Ramos (cell line): ENCODE measurements around the gene LARP4B.

Source experiments
- in situ Hi-C: fragments of 300-500 bp; cut with MboI; formaldehyde crosslinking; loops from one replicate; pipeline ENCODE4 v1.14.3; 2022; ENCODE audit warnings: low sequenced_read_pairs; ENCODE audit not compliant: unreplicated experiment

The LARP4B gene

GRCh38 chr10:792083-792791, 139.3 kb downstream of the LARP4B start:
- in situ Hi-C loops = no loop called here

DNA sequence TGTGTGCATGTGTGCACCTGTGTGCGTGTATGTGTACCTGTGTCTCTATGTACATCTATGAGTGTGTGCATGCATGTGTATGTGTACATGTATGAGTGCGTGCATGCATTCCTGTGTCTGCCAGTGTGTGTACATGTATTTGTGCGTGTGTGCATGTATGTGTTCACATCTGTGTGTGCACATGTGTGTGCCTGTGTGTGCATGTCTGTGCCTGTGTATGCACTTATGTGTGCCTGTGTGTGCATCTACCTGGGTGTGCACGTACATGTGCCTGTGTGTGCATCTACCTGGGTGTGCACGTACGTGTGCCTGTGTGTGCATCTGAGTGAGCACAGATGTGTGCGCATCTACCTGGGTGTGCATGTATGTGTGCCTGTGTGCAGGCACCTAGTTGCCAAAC, 139.9 kb downstream of the LARP4B start:
- in situ Hi-C loops = no loop called here

GRCh38 chr10:790821-791551, 140.5 kb downstream of the LARP4B start:
- in situ Hi-C loops = no loop called here

GRCh38 chr10:789831-790701, 141.4 kb downstream of the LARP4B start:
- in situ Hi-C loops = no loop called here

DNA sequence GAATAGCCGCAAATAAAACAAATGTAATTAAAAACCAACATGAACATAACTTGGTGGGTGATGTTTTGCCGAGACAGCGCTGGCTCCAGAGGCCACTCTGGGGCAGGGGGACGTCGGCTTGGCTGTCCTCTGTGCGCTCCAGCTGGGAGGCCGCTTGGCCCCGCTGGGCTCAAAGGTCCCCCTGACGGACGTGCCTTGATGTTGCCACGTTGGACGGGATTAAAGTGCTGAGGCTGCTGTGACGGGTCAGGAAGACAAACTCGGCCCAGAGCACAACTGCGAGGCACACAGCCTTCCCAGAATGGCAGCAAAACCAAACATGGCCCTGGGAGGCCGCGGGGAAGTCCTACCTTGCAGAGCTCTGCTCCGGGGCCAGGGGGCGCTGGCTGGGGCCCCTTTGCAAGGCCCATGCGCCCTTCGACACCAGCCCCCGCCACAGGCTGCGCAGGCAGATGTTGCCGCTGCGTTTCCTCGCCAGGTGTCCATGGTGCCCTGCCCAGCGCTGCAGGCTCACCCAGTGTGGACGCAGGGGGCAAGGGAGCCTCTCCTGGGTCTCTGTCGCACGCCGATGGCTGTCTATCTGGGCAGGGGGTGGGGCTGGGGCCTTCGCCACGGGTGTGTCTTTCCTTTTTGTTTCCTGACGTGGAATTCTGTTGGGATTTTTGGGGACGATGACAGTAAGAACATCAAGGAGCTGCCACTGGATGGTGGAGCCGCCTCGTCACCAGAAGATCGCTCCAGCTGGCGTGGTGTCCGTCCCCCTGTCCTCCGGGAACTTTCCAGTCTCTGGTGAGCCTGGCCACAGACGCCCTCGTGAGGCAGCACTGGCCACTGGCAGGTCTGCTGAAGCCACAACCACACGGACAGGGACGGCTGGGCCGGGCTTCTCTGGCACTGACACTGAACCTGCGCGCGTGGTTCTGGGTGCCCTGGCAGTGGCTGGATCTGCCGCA, 142.4 kb downstream of the LARP4B start:
- in situ Hi-C loops = no loop called here

DNA sequence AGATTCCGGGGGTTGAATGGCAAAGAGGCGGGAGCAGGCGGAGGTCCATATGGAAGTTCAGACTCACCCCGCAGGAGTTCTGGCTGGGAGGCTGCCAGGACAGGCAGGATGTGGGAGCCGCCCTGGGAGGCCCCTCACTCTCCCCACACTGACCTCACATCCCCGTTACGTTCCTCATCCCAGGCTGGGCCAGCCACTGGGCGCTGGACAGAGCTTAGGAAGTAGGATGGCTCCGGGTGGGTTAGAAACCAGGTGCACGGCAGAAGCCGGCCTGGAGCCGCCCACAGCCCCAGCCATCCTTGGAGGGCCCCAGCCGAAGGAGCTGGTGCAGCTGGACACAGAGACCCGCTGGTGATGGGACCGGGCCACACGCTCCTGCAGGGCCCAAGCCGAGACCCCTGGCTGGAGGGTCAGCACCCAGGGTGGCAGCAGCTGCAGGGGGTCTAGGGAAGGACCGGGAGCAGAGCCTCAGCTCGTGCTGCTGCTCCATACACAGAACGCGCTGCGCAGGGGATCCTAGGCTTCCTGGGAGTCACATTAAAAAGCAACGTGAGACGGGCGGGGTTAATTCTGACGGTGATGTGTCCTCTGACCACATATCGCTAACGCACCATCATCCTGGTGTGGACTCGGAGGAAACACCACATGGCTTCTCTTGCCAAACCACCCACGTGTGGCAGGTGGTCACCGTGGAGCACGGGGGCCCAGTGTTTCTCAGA, 143.4 kb downstream of the LARP4B start:
- in situ Hi-C loops = no loop called here

- in situ Hi-C loops = no loop called here
These were observed 144.7 kb downstream of the LARP4B start for GRCh38 chr10:786633-787474.

GRCh38 chr10:785861-786214, 145.7 kb downstream of the LARP4B start:
- in situ Hi-C loops = no loop called here

- in situ Hi-C loops = no loop called here
These were observed 146.2 kb downstream of the LARP4B start for GRCh38 chr10:785089-785860.

- in situ Hi-C loops = no loop called here
These were observed 147.0 kb downstream of the LARP4B start for GRCh38 chr10:784403-785088.

DNA sequence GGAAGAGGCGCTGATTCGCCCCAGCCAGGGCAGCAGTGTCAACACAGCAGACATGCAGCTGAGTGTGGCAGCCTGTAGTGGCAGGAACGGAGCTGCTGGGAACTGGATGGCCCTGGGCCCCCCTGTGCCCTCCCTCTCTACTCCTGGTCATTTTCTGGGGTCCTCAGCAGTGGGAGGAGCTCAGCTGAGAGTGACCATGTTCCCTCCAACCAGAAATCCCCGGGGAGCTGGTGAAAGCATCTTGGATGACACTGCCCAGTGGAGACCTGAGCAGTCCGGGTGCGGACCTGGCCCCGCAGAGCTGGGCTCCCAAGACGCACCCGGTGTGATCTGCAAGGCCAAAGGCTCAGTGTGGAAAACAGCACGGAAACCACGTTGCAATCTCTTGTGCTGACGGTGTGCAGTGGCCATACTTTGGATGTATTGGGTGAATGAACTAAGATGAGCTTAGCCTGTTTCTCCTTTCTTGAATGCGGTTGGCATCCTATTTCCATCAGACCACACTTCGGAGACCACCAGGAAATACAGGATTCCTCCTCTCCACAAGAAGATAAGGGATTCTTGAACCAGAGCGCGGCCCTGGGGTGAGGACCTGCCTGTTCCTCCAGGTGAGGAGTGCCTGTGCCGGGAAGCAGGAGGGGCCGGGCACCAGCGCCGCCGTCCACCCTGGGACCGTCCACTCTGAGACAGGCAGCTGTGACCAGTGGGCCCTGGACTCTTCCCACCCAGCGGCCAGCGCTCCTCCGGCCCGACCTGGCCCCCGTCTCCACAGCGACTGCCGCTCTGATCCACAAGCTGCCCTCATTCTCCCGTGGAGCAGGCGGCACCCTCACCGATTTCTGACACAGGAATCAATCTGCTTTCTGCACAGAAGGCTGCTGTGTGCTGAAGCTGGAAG, 148.5 kb downstream of the LARP4B start:
- in situ Hi-C loops = no loop called here

DNA sequence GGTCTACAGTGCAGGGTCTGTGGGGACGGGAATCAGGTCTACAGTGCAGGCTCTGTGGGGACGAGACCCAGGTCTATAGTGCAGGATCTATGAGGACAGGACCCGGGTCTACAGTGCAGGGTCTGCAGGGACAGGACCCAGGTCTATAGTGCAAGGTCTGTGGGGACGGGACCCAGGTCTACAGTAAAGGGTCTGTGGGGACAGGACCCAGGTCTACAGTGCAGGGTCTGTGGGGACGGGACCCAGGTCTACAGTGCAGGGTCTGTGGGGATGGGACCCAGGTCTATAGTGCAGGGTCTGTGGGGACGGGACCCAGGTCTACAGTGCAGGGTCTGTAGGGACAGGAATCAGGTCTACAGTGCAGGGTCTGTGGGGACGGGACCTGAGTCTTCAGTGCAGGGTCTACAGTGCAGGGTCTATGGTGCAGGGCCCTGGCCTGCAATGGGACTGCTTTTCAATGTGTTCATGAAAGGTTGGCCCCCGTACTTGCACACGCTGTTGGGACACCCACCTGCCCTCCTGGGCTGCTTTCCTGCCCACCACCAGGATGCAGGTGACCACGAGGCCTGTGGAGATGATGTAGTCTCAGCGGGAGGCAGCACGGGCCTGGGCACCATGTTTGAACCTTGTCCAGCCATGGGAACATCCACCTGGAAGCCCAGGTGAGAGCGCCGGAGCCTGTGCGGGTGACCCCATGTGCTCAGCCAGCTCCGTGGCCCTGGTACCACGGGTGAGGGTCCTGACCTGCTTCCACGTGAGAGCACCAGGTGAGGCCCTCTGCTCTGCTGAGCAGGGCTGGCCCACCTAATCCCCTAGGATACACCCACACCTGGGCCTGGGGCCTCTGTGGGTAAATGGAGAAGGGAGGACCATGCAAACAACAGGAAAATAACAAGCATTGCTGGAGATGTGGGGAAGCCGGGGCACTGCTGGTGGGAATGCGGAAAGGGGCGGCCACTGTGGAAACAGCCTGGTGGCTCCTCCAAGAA, 150.7 kb downstream of the LARP4B start:
- in situ Hi-C loops = no loop called here

DNA sequence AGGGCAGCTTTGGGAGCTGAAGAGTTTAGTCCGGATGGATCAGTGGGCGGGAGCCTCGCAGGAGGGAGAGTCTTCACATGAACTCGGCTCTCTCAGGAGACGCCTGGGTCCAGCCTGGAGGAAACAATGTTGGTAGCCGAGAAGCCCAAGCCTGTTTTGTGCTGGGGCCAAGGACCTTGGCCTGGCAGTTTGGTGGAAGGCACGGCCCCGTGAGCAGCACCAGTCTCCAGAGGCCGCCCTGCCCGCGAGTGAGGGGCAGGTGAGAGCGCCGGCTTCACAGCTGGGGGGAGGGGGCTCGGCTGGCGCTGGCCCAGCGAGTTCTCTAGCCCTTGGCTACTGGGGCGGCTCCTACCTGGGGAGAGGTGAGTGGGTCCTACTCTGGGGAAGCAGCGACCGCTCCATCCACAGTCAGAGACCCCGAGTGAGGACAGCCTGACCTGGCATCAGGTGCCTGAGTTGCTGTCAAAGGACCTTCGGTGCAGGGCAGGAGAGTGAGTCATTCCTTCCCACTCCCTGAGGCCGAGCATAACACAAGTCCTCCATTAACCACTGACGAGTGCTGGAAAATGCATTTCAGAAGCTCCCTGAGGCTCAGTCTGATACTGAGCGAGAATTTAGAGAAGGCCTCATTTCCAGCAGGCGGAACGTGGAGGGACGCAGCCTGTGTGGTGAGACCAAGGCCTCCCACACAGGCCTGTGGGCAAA, 152.7 kb downstream of the LARP4B start:
- in situ Hi-C loops = no loop called here

DNA sequence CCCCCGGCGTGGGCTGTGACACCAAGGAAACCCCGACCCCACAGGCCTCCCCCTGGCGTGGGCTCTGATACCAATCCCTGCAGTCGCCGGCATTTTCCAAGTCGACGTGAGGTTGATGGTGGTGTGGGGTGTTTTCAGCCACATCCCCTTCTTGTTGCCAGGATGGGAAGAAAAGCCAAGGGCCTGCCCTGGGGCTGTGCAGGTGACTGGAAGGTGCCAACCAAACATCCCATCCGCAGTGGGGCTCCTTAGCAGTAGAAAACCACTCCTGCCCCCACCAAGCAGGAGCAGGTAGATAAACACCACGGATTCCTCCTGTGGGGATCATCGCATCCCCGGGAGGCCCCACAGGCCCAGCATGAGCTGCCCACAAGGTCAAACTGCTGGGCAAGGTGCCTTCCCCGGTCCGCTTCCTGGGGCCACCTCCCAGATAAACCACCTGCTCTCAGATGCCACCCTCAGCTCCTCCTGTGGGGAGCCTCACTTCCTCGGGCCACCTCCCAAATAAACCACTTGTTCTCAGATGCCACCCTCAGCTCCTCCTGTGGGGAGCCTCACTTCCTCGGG, 153.5 kb downstream of the LARP4B start:
- in situ Hi-C loops = no loop called here
